ENCODE data around the gene ALPK1.

DNA sequence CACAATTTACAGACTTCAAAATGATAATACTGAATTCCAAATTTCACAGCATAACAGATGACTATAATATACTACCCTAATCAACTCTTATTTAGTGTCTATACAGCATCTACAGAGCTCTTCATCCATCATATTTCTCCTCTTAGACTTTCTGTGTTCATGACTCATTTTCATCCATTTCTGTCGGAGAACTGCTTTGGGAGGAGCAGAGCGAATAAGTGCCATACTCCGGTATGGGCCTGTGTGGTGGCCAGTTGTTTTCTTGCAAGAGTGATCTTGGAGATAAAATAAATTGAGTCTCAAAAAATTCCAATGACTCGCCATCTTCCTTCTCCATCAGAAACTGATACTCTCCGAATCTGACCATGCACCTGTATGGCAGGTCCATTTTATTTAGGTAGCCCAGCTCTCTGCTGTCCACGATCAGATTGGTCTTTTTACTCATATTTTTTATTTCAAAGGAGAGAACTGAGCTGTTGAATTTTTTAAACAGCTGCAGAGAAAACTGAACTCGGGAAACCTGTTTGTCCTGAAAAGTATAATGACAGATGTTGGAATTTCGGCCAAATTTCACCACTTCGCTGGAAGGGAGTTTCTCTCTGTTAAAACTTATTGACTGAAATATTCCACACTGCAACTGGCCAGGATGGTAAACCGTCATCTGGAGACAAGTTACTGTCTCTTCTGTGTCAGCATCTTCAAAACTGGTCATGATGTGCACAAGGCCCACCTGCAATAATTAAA lies 19.3 kb upstream of the ALPK1 start:
- TF ChIP-seq, protein P1, sequence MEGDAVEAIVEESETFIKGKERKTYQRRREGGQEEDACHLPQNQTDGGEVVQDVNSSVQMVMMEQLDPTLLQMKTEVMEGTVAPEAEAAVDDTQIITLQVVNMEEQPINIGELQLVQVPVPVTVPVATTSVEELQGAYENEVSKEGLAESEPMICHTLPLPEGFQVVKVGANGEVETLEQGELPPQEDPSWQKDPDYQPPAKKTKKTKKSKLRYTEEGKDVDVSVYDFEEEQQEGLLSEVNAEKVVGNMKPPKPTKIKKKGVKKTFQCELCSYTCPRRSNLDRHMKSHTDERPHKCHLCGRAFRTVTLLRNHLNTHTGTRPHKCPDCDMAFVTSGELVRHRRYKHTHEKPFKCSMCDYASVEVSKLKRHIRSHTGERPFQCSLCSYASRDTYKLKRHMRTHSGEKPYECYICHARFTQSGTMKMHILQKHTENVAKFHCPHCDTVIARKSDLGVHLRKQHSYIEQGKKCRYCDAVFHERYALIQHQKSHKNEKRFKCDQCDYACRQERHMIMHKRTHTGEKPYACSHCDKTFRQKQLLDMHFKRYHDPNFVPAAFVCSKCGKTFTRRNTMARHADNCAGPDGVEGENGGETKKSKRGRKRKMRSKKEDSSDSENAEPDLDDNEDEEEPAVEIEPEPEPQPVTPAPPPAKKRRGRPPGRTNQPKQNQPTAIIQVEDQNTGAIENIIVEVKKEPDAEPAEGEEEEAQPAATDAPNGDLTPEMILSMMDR (IDR thresholded peaks at IDR 0.05): no peak
- TF ChIP-seq SIN3A (IDR thresholded peaks at IDR 0.05; ENCODE audit: borderline replicate concordance, low read depth, low read length): no peak
